BE2C (cell line): ENCODE results near the gene RIN3.

Source experiments
- DNase-seq: peaks from one replicate; pipeline ENCODE4 v3.0.0-alpha.2; 2020
- H3K27me3 ChIP-seq: fragments of 250-450 bp; sonication (Bioruptor Pico); 2 replicates; pipeline ENCODE4 v1.5.1; 2020; ENCODE audit warnings: mild to moderate bottlenecking
- H3K36me3 ChIP-seq: fragments of 250-450 bp; sonication (Bioruptor Pico); 2 replicates; pipeline ENCODE4 v1.5.1; 2020; ENCODE audit warnings: mild to moderate bottlenecking
- H3K4me1 ChIP-seq: fragments of 250-450 bp; sonication (Bioruptor Pico); 2 replicates; pipeline ENCODE4 v1.5.1; 2020
- H3K4me3 ChIP-seq: 2 replicates; pipeline ENCODE4 v1.5.1; 2011; ENCODE audit warnings: low read depth, low read length
- H3K9me3 ChIP-seq: fragments of 250-450 bp; sonication (Bioruptor Pico); 2 replicates; pipeline ENCODE4 v1.5.1; 2020
- CTCF ChIP-seq: IDR thresholded peaks from 2 replicates; pipeline ENCODE4 v1.5.1; 2012; ENCODE audit warnings: mild to moderate bottlenecking, low read depth, low read length

Gene RIN3

GRCh38 chr14:92633724-92634123, 120.1 kb downstream of the RIN3 start:
- no peaks in the 10 kb centered on the region for H3K9me3 ChIP-seq
- H3K4me3 ChIP-seq = no peak overlapping the region
- H3K36me3 ChIP-seq = no peaks in the 10 kb centered on the region
- no peak for DNase-seq
- TF ChIP-seq CTCF = no peak
- H3K27me3 ChIP-seq = peaks cover 6% of the 10 kb centered on the region
- H3K4me1 ChIP-seq = no peaks in the 10 kb centered on the region

GRCh38 chr14:92635031-92635430, 121.5 kb downstream of the RIN3 start:
- no peaks in the 10 kb centered on the region for H3K4me1 ChIP-seq
- H3K9me3 ChIP-seq = no peaks in the 10 kb centered on the region
- DNase-seq = peak; percentile 61
- peaks cover 6% of the 10 kb centered on the region for H3K27me3 ChIP-seq
- no peak for TF ChIP-seq CTCF
- no peak overlapping the region for H3K4me3 ChIP-seq
- no peaks in the 10 kb centered on the region for H3K36me3 ChIP-seq

- no peaks in the 10 kb centered on the region for H3K4me1 ChIP-seq
- TF ChIP-seq CTCF = no peak
- peaks cover 6% of the 10 kb centered on the region for H3K27me3 ChIP-seq
- no peak overlapping the region for H3K4me3 ChIP-seq
- no peaks in the 10 kb centered on the region for H3K9me3 ChIP-seq
- no peaks in the 10 kb centered on the region for H3K36me3 ChIP-seq
- DNase-seq = no peak
These were observed 122.3 kb downstream of the RIN3 start for GRCh38 chr14:92635896-92636295.

- DNase-seq = no peak
These were observed 123.6 kb downstream of the RIN3 start for GRCh38 chr14:92637228-92637627.

GRCh38 chr14:92637864-92638263, 124.3 kb downstream of the RIN3 start:
- DNase-seq = no peak
- no peaks in the 10 kb centered on the region for H3K9me3 ChIP-seq
- no peak for TF ChIP-seq CTCF
- H3K4me3 ChIP-seq = no peak overlapping the region
- no peaks in the 10 kb centered on the region; the same call in none of the 2 replicates for H3K27me3 ChIP-seq
- H3K4me1 ChIP-seq = no peaks in the 10 kb centered on the region
- no peaks in the 10 kb centered on the region for H3K36me3 ChIP-seq

More at GRCh38 chr14:92637228-92637627, 123.6 kb downstream of the RIN3 start:
- Histone ChIP-seq H3K4me3 (no peak overlapping the region), H3K9me3 (no peaks in the 10 kb centered on the region), H3K36me3 (no peaks in the 10 kb centered on the region), H3K4me1 (no peaks in the 10 kb centered on the region), H3K27me3 (no peaks in the 10 kb centered on the region; the same call in none of the 2 replicates)
- no peak for TF ChIP-seq CTCF

GRCh38 chr14:92638266-92638665, 124.7 kb downstream of the RIN3 start:
- no peaks in the 10 kb centered on the region for H3K4me1 ChIP-seq
- no peak overlapping the region for H3K4me3 ChIP-seq
- H3K27me3 ChIP-seq = no peaks in the 10 kb centered on the region; the same call in none of the 2 replicates
- DNase-seq = no peak
- TF ChIP-seq CTCF = no peak
- no peaks in the 10 kb centered on the region for H3K9me3 ChIP-seq
- H3K36me3 ChIP-seq = no peaks in the 10 kb centered on the region
